Nephron (organoid): ENCODE results near the gene TRIM63.
A peak's percentile ranks its signal among the peaks of the same experiment; 100 is the strongest.

Experiments used
- H3K27ac Mint-ChIP-seq, 3 experiments: 2 replicates each; pipeline ENCODE4 v1.8.0; 2020; ENCODE audit warnings: mixed read lengths in 3 of 3, mild to moderate bottlenecking in 2 of 3, moderate library complexity in 1 of 3
- H3K27me3 Mint-ChIP-seq: 2 replicates; pipeline ENCODE4 v1.8.0; 2021; ENCODE audit warnings: low read depth, mild to moderate bottlenecking, moderate library complexity, mixed read lengths
- H3K36me3 Mint-ChIP-seq: 2 replicates; pipeline ENCODE4 v1.8.0; 2020; ENCODE audit warnings: low read depth, mixed read lengths
- H3K4me1 Mint-ChIP-seq: 2 replicates; pipeline ENCODE4 v1.8.0; 2020; ENCODE audit warnings: mixed read lengths
- H3K4me3 Mint-ChIP-seq, 3 experiments: 2 replicates each; pipeline ENCODE4 v1.8.0; 2020; ENCODE audit warnings: mild to moderate bottlenecking in 3 of 3, mixed read lengths in 3 of 3, moderate library complexity in 2 of 3
- H3K9me3 Mint-ChIP-seq: 2 replicates; pipeline ENCODE4 v1.8.0; 2020; ENCODE audit warnings: mixed read lengths
- CTCF ChIP-seq, 3 experiments: fragments of 200-600 bp; sonication (generic); IDR thresholded peaks; one replicate each; pipeline ENCODE4 v1.5.0; 2021; ENCODE audit warnings: antibody characterized with exemption in 3 of 3; ENCODE audit not compliant: unreplicated experiment in 3 of 3

The TRIM63 gene

GRCh38 chr1:26046246-26047095 lies 21.0 kb downstream of the TRIM63 start:
- TF ChIP-seq CTCF (IDR thresholded peaks at IDR 0.05; ENCODE audit: unreplicated experiment in 3 of 3): no peak
- Mint-ChIP-seq H3K36me3 (no peaks in the 10 kb centered on the region), H3K9me3 (no peaks in the 10 kb centered on the region), H3K4me1 (no peaks in the 10 kb centered on the region), H3K27ac (no peak overlapping the region), H3K27me3 (peaks cover 98% of the 10 kb centered on the region), H3K4me3 (peak overlapping the region in 2 of 3 experiments; percentile 46 to 69)

GRCh38 chr1:26045722-26046245 lies 21.6 kb downstream of the TRIM63 start, which contains the start of gene SLC30A2:
Gene SLC30A2, minus strand, starts transcription at chr1:26046118. Its CDS starts 222 bp downstream, at chr1:26045896.
- Mint-ChIP-seq H3K4me3 (peak within 1 kb of the TSS; percentile 15 to 80 (median 61)), H3K27ac (no peak within 1 kb of the TSS)

GRCh38 chr1:26044971-26045721 lies 22.3 kb downstream of the TRIM63 start:
- peak overlapping the region; percentile 15 to 80 (median 61) for H3K4me3 Mint-ChIP-seq
- TF ChIP-seq CTCF (IDR thresholded peaks at IDR 0.05; ENCODE audit: unreplicated experiment in 3 of 3): no peak
- no peaks in the 10 kb centered on the region for H3K36me3 Mint-ChIP-seq
- peaks cover 95% of the 10 kb centered on the region for H3K27me3 Mint-ChIP-seq
- no peaks in the 10 kb centered on the region for H3K9me3 Mint-ChIP-seq
- no peaks in the 10 kb centered on the region for H3K4me1 Mint-ChIP-seq
- H3K27ac Mint-ChIP-seq: no peak overlapping the region

More at GRCh38 chr1:26045722-26046245, 21.6 kb downstream of the TRIM63 start, which contains the start of gene SLC30A2:
- Mint-ChIP-seq H3K9me3 (no peaks in the 10 kb centered on the region), H3K4me1 (no peaks in the 10 kb centered on the region), H3K27me3 (peaks cover 98% of the 10 kb centered on the region), H3K36me3 (no peaks in the 10 kb centered on the region)
- no peak for TF ChIP-seq CTCF (IDR thresholded peaks at IDR 0.05; ENCODE audit: unreplicated experiment in 3 of 3)

- Mint-ChIP-seq H3K36me3 (no peaks in the 10 kb centered on the region), H3K9me3 (no peaks in the 10 kb centered on the region)
Observed at GRCh38 chr1:26044414-26044813, 23.0 kb downstream of the TRIM63 start.

GRCh38 chr1:26043765-26044164 lies 23.7 kb downstream of the TRIM63 start:
- H3K4me3 Mint-ChIP-seq: no peak overlapping the region
- H3K4me1 Mint-ChIP-seq: no peaks in the 10 kb centered on the region
- TF ChIP-seq CTCF (IDR thresholded peaks at IDR 0.05; ENCODE audit: unreplicated experiment in 3 of 3): no peak
- H3K36me3 Mint-ChIP-seq: no peaks in the 10 kb centered on the region
- H3K27me3 Mint-ChIP-seq: peaks cover 85% of the 10 kb centered on the region
- H3K9me3 Mint-ChIP-seq: no peaks in the 10 kb centered on the region
- no peak overlapping the region for H3K27ac Mint-ChIP-seq

More at GRCh38 chr1:26044414-26044813, 23.0 kb downstream of the TRIM63 start:
- no peak for TF ChIP-seq CTCF (IDR thresholded peaks at IDR 0.05; ENCODE audit: unreplicated experiment in 3 of 3)
- Mint-ChIP-seq H3K4me1 (no peaks in the 10 kb centered on the region), H3K4me3 (no peak overlapping the region), H3K27ac (no peak overlapping the region), H3K27me3 (peaks cover 88% of the 10 kb centered on the region)
